Measurements from ENCODE around the gene RBMX.
"Not testable (repeated sequence)": the region's sequence is repeated elsewhere in the genome, so short reads cannot be mapped to it uniquely, and the experiment has no call there.

DNA sequence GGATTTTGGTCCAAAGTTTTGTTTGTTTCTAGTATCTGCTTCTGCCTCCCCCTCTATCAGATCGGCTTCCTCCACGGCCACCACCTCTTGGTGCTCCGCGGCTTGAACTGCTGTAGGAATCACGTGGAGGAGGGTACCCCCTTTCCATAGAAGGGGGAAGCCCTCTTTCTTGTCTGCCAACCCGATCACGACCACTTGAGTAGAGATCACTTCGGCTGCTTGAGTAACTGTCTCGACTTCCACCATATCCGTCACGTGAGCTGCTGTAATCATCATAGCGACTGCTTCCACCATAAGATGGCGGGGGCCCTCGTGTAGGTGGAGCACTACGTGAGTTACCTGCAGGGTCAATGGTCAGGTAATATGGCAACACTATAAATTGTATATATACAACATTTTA lies 6.4 kb downstream of the RBMX start:
- not testable (repeated sequence) for TF ChIP-seq CTCF, EP300 (IDR thresholded peaks at IDR 0.05)
